OCI-LY3 (cell line): ENCODE data around the gene TEX22.

Experiments used
- CTCF ChIP-seq: fragments of 200-600, 300-600 bp; sonication (generic); IDR thresholded peaks from 2 replicates; pipeline ENCODE4 v1.5.1; 2014; ENCODE audit warnings: antibody characterized with exemption, low read length, low read depth
- EZH2phosphoT487 ChIP-seq: fragments of 200-600 bp; shearing (Covaris generic); IDR thresholded peaks from 2 replicates; pipeline ENCODE4 v1.6.1; 2018; ENCODE audit warnings: antibody characterized with exemption, mixed run types, low read depth

- TF ChIP-seq EZH2phosphoT487, result no peak
- no peak for TF ChIP-seq CTCF
These were observed 29.1 kb downstream of the TEX22 start for GRCh38 chr14:105427412-105427811.
